Measurements from ENCODE around the gene ENTPD1.
"Not testable (repeated sequence)": the region's sequence is repeated elsewhere in the genome, so short reads cannot be mapped to it uniquely, and the experiment has no call there.

Gene ENTPD1, protein sequence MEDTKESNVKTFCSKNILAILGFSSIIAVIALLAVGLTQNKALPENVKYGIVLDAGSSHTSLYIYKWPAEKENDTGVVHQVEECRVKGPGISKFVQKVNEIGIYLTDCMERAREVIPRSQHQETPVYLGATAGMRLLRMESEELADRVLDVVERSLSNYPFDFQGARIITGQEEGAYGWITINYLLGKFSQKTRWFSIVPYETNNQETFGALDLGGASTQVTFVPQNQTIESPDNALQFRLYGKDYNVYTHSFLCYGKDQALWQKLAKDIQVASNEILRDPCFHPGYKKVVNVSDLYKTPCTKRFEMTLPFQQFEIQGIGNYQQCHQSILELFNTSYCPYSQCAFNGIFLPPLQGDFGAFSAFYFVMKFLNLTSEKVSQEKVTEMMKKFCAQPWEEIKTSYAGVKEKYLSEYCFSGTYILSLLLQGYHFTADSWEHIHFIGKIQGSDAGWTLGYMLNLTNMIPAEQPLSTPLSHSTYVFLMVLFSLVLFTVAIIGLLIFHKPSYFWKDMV

GRCh38 chr10:95756041-95756761, at the start of gene ENTPD1:
ENTPD1 (plus strand) TSS chr10:95756163; CDS start chr10:95756240, 77 bp downstream.
- no peak for DNase-seq (ENCODE audit: low read depth in 2 of 2)

DNA sequence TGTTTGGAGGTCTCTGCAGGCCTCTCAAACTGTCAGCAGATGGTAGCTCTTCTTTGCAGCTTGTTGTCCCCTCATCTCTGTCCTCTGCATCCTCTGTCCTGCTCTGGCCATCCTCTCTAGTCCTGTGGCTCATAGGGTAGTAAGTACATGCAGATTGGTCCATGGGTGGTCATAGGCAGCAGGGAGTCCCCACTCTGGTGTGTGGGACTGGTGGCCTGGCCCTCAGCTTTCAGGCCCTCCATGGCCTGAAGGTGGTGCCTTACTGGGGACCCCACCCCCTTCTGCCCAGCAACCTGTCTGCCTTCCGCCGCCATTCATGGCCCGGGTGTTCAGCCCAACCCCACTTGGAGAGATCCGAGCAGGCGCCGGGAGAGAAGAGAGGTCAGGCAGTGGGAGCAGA, 49.4 kb upstream of the ENTPD1 start:
- no peak for DNase-seq (ENCODE audit: low read depth in 2 of 2)

DNA sequence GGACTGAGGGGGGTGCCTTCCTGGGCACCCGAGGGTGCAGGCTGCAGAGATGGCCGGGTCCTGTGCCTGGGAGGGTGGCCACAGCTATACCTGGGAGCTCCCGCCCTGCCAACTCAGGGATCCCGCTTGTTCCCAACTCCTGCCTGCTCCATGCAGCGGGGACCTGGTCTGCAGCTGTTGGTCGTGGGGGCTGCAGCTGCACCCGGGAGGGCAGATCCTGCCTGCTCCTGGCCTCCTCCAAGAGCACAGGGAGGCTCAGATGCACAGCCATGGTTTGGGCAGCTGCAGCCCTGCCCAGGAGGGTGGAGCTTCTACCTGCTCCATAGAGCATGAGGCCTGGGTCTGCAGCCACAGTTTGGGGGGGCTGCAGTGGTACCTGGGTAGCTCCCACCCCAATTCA, 49.0 kb upstream of the ENTPD1 start:
- DNase-seq (ENCODE audit: low read depth in 2 of 2) = no peak

GRCh38 chr10:95711492-95711891, 44.5 kb upstream of the ENTPD1 start:
- DNase-seq (ENCODE audit: low read depth in 2 of 2) = no peak

- no peak for DNase-seq (ENCODE audit: low read depth in 2 of 2)
Measured at GRCh38 chr10:95716466-95716865, 39.5 kb upstream of the ENTPD1 start.

GRCh38 chr10:95716866-95717265, 39.1 kb upstream of the ENTPD1 start:
- DNase-seq (ENCODE audit: low read depth in 2 of 2) = no peak

- DNase-seq (ENCODE audit: low read depth in 2 of 2) = not testable (repeated sequence)
Measured at GRCh38 chr10:95720745-95721144, 35.2 kb upstream of the ENTPD1 start.

DNA sequence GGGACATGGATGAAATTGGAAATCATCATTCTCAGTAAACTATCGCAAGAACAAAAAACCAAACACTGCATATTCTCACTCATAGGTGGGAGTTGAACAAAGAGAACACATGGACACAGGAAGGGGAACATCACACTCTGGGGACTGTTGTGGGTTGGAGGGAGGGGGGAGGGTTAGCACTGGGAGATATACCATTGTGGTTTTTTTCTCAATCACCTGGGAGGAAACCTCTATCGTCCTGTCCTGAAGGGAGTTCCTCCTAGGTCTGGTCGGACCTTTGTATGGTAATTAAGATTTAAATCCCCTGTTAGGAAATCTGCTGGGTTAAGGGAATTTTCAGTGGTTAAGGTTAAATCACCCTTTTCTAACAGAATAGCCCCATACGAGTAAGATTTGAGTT, 33.5 kb upstream of the ENTPD1 start:
- DNase-seq (ENCODE audit: low read depth in 2 of 2) = not testable (repeated sequence)

GRCh38 chr10:95728526-95728925, 27.4 kb upstream of the ENTPD1 start:
- no peak for DNase-seq (ENCODE audit: low read depth in 2 of 2)

DNA sequence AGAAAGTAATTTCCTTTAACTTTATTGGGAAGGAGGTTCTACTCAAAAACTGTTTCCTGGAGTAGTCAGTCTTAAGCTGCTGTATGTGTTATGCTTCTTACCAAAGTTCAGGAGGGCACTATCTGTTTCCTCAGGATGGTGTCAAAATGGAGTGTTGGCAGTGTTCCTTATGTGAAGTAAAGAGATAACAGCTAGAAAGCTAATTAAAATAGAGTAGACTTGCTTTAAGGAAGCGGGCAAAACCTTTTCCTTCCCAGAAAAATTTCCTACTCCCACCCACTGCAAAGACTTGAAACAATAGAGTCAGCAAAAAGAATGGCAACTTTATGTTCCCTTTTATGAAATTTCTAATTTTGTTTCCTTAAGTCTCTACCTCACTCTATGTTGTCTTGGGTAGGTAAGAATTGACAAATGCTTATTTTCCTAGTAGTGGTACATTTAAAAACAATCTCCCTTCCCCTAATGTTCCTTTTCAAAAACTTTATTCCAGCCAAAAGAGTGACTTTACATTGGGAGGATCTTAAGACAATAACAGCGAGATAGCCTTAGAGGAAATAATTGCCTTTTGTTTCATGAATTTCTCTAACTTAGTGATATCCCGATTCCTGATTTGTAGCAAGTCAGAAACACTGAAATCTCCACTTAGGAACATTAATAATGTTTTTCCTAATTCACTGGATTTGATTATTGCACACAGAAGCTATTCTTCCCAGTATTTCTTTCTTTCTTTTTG, 26.5 kb upstream of the ENTPD1 start:
- DNase-seq (ENCODE audit: low read depth in 2 of 2) = no peak

GRCh38 chr10:95730233-95730632, 25.7 kb upstream of the ENTPD1 start:
- no peak for DNase-seq (ENCODE audit: low read depth in 2 of 2)

- not testable (repeated sequence) for DNase-seq (ENCODE audit: low read depth in 2 of 2)
Measured at GRCh38 chr10:95732907-95733306, 23.1 kb upstream of the ENTPD1 start.

GRCh38 chr10:95739056-95739455, 16.9 kb upstream of the ENTPD1 start:
- DNase-seq (ENCODE audit: low read depth in 2 of 2) = no peak

GRCh38 chr10:95741807-95742467, 14.0 kb upstream of the ENTPD1 start:
- no peak for DNase-seq (ENCODE audit: low read depth in 2 of 2)

DNA sequence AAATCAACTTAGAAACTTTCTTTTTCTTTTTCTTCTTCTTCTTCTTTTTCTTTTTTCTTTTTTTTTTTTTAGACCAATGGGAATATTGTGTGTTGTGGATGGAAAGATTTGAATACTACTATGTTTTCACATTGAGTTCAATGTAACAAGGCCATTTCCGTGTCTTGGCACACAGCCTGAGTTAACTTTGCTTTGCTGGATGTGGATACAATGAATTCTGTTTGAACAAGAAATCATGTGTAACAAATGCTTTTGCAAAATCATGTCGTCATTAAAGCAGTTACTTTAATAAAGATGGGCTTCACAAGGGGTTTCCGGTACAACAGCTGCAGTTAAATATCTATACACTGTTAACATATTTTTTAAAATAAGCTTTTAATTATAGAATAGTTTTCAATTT, 13.5 kb upstream of the ENTPD1 start:
- no peak for DNase-seq (ENCODE audit: low read depth in 2 of 2)

- no peak for DNase-seq (ENCODE audit: low read depth in 2 of 2)
Measured at GRCh38 chr10:95742962-95743535, 12.9 kb upstream of the ENTPD1 start.

- no peak for DNase-seq (ENCODE audit: low read depth in 2 of 2)
Measured at GRCh38 chr10:95745501-95745900, 10.5 kb upstream of the ENTPD1 start.

DNA sequence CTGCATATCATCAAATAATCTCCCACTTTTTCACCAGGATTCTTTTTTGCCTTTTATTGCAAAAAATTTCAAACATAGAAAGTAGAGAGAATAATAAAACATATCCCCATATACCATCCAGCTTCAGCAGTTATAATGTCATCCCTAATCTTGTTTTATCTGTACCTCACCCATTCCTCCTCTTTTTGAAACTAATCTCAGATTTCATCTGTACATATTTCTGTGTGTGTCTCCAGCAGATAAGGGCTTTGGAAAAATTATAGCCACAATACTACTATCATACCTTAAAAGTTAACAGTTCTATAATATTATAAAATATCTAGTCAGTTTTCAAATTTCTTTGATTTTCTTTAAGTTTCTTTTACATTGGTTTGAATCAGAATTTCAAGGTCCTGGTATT, 7.6 kb upstream of the ENTPD1 start:
- no peak for DNase-seq (ENCODE audit: low read depth in 2 of 2)

DNA sequence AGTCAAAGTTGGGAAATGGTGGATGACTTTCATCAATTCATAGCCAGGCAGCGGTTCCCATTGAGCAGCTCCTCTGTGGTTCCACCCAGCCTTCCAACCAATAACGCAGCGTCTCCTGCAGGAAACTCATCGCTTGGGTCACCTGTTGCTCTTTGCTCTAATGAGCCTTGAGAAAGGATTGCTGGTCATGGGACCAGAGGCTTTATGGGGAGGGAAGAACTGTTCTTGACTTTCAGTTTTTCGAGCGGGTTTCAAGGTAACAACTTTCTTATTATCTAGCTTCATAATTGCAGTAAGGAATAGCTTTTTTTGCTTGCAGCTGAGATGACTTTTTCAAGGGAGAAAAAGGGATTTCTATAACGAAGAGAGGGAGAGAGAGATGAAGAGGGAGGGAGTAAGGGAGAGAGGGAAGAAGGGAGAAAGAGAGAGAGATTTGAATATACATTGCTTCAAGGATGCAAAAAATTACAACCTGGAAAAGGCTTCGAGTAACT, 405 bp upstream of the ENTPD1 start:
- DNase-seq (ENCODE audit: low read depth in 2 of 2) = no peak

DNA sequence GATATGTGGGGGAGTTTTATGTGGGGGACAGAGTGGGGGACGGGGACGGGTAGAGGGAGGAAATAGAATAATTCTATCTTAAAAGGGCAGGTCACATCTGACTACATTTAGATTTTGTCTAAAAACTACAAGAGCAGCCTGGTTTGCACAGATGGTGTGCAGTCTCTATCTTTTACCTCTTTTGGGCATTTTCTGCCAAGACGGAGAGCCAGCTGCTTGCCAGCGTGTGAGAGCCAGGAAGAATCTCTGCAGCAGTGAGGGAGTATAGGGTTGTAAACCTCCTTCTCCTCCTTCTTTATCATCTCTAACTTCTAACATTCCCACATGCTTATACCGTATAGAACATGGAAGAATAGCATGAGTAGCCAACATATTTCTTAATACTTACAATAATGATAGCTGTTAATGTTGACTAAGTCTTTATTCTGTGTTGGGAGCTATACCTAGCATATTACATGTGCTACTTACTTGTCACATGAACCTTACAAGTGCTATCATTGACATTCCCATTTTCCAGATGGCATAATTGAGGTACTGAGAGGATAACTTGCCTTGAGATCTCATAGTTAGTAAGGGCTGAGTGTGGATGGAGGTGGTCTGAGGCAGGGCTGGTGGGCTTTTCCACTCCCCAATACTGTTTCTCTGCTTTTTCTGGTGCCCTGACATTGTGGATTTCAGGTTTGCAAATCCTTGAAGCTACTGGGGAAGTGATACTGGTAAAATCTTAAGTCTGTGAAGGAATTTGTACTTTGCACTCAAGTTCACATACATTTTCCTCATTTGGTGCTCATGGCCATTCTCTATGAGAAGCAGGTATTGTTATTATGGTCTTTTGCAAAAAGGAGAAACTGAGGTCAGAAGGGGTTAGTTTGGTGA, 1.1 kb downstream of the ENTPD1 start:
- DNase-seq (ENCODE audit: low read depth in 2 of 2) = no peak
